ENCODE results near the gene RTTN. TPM values are rescaled to one million over a fixed set of nuclear protein-coding genes. Genes with fewer than 3 reads are reported as not detected.
A peak's percentile ranks its signal among the peaks of the same experiment; 100 is the strongest.
"Not testable (repeated sequence)": the region's sequence is repeated elsewhere in the genome, so short reads cannot be mapped to it uniquely, and the experiment has no call there.

Gene RTTN, protein sequence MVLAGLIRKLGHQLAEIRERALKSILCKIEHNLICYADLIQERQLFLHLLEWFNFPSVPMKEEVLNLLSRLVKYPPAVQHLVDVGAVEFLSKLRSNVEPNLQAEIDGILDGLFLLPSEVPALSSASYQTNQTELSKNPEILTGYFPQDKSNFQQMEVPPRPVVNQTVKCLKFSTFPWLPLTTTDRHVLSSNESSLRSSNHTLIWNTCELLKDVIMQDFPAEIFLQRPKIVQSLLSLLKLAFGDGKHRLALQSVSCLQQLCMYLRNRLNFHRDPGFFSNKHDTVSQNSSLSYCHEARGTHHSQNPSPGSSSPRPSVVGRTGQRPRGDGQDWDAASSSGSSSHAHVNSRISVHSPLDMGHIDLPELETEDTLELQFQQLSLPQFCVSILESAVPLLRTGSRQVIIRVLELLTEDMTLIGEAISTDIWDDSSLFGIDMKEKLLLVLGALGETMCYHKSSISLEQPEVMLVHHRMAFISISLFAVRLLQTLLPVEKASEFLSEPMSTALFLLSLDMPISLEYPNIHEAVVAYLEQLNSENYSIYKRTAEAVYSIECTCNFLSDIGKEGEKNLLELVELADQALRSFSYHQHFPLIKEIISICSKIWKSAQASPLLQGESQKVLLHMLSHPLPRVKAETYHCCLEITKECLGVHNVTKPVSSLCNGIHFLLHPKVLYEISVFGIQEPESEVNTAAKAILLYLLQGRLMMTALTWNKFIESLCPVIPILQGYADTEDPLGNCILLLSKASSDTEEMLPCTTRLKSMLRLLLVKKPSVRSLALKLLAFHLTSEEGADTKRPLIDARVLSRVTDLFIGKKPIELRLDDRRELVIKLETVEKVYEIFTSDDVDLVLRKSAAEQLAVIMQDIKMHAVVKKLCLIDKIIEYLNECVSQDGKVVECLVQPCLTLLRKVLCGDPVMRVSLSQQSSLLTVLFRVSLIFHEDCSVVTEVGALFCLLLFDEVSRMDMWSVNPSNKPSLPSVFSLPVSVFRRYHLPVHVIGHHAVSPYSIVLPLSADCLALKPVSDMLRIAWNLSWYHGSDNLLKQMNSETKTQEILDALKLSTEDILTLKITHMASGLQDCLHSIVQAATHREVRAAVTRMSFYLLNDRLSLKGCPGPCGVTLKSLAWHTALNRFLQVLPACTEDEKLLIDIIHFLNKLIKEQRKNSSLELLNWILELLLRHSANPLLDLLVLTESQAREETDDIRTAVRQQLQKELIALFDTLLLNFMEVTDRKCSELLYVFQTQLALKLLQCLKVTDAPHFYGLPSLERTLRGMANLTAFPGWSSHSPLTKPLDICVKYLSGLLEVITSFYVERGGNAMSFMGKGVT (N-terminal part only)
- 7.8 TPM for total RNA-seq

DNA sequence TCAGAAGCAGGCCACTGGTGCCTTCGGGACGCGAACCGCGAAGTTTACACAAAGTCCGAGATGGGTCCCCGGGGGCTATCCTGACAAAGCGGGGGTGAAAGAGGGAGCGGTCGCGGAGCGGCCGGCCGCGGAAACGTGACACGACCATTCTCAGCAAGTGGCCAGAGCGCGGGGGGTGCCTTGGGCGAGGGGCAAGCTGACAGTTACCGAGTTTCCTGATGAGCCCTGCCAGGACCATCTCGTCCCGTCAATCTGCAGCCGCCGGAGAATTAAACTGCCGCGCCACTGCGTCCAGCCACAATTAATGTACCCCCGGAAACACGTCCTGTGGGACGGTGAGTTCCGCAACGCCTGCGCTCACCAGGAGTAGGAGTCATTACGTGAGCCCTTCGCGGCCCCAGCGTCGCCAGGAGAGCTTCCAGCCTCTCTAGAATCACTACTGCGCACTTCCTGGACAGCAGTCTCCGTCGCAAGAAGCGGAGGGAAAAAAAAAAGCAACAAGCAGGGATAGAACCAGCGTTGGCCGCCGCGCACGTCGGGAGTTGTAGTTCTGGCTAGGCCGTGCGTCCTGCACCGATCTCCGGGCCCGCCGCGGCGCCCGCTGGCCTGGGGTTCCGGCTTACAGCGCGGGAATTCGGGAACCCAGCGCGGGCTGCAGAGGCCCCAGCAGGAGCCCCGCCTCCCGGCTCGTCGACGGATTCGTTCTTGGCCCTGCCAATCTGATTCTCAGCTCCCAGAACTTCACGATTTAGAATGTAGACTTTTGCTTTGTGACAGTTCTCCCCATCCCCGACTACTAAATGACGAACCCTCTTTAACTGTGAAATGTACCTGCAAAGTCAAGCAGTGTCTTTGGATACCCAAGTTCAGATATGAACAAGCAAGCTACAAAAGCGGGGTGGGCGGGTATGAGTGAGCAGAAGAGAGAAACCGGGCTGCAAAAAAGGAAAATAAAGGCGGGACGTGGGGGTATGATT is at the start of gene RTTN:
RTTN (minus strand) TSS at position 267 of the 977 bp plus-strand sequence; CDS start at position 238, 29 bp downstream.
- peak; percentile 99 for ATAC-seq

DNA sequence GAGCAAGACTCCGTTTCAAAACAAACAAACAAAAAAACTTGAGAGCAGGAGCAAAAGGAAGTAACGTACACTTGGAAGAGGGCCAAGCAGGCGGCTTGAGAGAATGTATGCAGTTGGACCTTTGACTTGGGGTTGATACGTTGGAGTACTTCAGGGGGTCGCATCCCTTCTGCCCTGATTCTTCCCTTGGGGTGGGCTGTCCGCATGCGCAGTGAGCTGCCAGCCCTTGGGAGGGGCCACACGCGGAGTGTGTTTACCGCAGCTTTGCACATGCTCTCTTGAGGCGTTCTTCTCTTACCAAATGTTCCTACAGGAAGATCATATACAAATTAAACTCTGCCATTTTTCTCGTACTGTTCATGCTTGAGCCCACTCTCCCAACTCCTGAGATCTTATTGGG is 45.3 kb upstream of the RTTN start:
- ATAC-seq: no peak

DNA sequence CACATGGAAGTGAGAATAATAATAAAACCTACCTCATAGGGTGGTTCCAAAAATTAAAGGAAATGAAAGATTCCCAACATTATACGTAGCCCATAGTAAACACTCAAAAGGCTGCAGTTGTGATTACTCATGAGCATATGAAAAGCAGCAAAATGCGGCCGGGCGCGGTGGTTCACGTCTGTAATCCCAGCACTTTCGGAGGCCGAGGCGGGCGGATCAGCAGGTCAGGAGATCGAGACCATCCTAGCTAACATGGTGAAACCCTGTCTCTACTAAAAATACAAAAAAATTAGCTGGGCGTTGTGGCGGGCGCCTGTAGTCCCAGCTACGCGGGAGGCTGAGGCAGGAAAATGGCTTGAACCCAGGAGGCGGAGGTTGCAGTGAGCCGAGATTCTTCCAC is 44.4 kb upstream of the RTTN start:
- not testable (repeated sequence) for ATAC-seq

DNA sequence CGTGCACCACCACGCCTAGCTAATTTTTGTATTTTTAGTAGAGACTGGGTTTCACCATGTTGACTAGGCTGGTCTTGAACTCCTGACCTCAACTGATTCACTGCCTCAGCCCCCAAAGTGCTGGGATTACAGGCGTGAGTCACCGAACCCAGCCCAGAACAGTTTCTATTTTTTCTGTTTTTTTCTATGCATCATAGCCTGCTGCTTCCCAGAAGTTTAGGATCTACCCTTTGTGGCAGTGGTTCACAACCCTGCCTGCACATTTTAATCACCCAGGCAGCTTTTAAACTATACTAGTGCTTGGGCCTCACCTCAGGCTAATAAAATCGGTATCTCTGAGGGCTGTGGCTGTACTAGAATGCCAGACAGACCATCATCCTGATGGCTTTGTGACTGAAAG is 43.6 kb upstream of the RTTN start:
- ATAC-seq: peak; percentile 69

DNA sequence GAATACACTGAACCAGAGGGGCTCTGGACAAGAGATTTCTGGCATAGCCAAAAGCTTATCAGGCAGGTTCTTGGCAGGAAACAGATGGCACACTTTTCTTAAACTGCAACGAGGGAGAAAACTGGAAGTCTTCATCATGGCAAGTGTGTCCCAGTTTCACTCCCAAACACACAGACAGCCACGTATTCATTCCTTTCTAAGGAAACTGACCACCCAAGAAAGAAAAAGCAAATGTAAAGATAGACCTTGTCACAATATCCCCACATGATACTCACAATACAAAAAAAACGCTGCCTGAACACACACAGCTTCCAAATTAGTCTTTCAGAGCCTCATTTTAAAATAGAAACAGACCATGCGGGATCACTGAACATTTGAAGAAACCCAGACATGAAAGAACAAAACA is 40.6 kb upstream of the RTTN start:
- ATAC-seq: no peak

DNA sequence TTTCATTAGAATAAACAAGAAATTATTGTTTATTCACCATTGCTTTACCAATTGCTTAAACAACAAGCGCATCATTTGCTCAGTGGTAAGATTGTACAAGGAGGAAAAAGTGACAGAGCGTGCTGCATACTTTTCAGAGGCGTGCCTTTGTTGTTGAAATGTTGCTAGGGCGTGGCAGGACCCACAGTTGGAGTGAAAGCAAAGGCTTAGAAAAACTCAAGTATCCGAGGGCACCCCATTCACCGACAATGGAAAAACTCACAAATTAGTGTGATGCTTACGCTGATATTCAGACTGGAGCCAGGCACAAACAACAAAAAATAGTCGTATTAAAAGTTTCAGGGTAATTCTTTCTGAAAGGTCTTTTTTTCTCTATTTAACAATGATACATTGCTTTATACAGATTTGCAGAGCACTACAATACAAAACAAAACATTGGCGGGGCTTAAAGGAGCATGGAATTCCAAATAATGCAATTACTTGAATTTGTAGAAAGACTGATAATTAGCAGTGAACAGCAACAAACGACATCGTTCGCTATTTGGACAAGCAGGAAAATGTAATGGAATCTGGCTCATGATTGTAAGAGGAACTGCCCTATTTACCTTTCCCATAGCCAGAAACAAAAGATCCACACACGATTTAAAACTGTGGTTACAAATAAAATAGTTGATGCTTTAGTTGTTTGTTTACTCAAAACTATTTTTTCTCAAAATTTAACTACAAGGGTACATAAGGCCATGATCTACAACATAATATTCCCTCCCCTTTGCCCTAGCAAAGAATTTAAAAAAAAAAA is 37.8 kb upstream of the RTTN start:
- peak; percentile 93 for ATAC-seq

DNA sequence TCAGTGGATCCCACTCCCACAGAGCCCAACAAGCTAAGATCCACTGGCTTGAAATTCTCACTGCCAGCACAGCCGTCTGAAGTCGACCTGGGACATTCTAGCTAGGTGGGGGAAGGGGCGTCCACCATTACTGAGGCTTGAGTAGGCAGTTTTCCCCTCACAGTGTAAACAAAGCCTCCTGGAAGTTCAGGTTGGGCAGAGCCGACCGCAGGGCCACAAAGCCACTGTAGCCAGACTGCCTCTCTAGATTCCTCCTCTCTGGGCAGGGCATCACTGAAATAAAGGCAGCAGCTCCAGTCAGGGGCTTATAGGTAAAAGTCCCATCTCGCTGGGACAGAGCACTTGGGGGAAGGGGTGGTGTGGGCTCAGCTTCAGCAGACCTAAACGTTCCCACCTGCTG is 31.4 kb upstream of the RTTN start:
- not testable (repeated sequence) for ATAC-seq

DNA sequence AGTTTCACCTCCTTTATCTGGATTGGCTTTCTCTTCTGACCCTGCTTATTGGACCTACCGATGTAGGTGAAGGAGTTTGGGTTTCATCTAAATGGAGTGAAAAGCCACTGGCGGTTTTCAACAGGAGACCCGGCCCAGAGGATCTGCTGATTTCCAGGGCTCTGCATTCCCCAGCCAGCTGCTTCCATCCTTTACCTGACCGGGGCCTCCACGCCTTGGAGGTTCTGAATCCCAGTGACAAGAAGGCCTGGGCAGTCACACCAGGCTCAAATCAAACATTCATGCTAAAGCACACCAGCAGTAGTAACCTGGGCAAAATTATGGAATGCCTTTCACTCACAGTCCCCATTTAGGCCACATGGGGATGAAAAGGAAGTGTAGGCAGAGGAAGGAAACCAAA is 30.0 kb upstream of the RTTN start:
- no peak for ATAC-seq

DNA sequence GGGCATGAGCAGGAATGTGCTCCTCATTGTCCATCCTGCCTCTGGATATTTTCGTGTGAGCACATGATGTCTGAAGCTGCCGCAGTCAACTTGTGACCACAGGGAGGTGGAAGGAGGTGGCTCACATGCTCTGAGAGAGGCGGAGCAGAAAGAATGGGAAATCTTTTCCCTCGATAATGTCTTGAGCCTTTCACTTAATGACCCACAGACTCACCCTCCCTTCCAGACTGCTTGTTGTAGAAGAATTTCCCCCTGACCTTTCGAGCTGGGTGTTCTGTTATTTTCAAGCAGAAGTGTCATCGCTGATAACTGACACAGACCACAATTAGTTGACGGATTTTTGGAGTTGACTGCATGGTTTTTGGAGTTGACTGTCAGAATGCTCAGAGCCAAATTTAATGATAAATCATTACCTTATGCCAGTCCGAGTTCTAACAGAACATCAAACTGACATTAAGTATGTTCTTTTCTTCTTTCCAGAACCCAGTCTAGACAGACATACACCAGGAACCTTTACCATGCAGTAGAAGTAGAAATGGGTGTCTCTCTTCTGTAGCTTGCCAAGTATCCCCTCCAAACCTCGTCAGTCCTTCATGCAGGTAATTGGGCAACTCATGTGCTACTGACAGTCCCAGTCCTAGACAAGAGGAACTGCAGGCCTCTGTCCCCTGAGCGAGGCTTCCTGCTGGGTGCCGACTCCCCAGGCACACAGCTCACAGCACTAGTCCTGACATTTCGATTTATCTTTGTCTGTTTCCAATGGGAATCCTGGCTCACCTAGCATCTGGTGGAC is 29.4 kb upstream of the RTTN start:
- no peak for ATAC-seq

DNA sequence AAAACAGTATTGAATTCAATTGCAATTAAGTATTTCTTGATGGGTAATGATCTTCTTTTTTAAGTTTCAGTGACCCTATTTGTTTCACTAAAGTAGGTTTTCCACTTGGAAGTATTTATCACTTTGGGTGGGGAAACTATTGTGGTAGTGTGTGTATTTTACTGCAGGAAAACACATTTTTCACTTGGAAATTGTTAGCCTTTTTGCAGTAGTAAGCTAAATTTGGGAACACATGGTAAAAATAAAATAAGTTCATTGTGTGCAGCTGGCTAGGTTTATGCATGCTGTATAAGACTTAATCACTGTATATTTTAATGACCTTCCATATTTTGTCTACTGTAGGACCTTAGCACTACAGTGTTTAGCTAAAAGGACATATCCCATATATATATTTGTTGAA is 28.5 kb upstream of the RTTN start:
- ATAC-seq: no peak

DNA sequence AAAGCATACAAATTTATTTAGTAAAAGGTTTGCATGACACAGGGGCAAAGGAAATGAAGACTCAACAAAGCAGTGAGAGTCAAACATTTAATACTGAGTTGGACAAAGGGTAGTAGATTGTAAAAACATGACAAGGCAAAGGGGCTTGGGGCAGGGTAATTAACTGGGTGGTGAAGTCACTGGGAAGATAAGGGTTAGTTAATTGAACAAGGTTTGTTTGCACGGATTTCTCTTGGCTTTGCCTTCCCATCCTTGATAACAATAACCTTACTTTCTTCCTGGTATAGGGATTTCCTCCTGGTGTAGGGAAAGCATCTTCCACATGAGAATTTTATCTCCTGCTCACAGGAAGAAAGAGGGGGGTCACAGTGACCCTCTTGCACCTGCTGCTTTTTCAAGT is 26.8 kb upstream of the RTTN start:
- no peak for ATAC-seq

DNA sequence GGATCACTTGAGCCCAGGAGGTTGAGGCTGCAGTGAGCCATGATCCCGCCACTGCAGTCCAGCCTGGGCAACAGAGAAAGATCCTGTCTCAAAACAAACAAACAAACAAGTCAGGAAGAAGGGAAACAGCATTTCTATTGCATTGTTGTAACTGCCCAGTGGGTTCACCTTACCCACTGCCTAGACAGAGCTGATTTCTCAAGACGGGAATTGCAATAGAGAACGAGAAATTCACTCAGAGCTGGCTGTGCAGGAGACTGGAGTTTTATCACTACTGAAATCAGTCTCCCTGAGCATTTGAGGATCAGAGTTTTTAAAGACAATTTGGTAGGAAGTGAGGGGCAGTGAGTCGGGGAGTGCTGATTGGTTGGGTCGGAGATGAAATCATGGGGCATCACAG is 24.2 kb upstream of the RTTN start:
- ATAC-seq: no peak

DNA sequence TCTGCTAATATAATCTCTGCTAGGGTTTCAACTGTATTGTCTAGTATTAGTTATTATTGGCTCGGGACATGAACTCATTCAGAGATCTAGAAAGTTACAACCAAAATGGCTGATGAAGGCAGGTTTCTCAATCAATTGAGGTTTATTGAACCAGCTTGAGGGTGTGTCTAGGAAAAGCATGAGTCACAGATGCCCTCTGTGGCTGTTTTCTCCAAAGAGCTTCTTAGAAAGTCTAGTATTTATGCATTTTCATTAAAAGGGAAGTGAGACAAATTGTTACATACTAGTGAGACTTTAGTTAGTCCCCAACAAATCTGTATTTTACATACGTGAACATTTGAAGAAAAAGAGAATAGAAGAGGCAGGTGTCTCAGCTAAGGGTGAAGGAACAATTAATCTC is 23.0 kb upstream of the RTTN start:
- no peak for ATAC-seq

DNA sequence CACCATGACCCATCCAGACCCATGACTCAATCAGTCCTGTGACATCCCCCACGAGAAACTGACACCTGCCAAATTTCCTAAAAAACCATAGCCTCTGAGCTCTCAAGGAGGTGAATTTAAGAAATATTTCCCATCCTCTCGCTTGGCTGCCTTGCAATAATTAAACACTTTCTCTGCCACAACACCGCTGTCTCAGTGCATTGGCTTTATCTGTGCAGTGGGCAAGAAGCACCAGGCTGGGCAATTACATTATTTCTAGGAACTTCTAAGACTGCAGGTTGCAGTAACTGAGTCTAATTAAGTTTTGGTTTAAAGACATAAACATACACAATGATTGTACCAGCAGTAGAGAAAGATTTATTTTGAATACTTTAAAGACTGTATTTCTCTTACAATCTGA is 22.0 kb upstream of the RTTN start:
- ATAC-seq: no peak

DNA sequence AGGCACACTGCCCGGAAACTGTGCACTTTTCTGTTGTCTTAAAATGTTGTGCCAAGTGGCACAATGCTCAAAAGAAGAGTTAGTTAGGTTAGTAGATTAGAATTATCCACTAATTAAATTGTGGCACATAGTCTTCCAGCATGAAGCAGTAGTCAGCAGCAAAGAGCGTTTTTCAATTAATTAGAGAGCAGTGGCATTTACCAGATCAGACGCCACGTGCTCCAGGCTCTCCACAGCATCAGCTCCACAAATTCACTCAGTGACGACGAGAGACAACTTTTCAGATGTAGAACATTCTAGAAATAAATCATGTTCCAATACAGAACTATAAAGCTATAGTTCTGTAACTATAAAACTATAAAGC is 16.4 kb upstream of the RTTN start:
- no peak for ATAC-seq

DNA sequence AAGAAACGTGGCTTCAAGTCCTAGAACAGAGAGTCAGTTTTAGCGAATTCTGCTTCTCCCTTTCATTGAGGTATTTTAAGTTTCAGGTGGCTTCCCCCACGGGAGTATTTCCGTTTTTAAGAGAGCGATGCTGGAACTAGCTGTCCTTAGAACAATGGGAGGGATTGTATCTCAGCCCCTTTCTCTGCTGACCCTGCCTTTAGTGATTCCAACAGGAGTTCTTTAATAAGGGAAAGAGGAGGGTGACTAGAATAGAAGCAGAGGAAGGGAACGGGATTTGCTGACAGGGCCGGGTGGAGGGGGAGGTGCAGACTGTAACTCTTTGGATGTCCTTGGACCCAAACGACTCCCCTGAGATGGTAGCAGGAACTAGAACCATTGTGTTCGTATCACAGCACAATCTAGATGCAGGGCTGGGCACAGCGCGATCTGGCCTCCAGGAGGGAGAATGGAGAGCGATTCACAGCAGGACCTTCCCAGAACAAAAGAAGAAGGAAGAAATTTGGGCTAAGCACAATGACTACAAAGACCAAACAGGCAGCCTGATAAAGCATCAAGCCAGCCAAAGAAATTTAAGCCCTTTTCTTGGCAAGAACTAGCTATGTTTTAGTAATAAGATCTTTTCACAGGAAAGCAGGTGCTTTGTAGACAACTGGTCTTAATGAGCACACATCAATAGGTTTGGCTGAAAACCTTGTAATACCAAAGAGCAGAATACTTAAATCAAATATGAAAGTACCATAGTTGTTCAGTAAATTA is 15.8 kb upstream of the RTTN start:
- ATAC-seq: no peak

DNA sequence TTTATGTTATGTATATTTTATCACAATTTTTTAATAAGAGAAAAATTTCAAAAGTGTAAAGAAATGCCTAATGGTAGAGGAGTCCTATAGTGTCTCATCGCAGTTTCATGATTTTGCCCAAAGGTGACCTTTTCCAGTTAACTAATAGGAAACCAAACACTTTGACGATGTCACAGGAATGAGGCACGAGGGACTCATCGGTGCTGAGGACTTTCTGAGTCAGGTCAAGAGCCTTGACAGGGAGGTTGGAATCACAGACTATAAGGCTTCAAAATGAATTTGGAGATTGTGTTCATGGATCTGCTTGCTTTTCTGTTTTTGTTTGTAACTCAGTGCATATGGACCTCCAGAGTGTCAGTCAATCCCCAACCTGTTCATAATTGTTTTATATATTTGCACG is 15.1 kb upstream of the RTTN start:
- no peak for ATAC-seq

DNA sequence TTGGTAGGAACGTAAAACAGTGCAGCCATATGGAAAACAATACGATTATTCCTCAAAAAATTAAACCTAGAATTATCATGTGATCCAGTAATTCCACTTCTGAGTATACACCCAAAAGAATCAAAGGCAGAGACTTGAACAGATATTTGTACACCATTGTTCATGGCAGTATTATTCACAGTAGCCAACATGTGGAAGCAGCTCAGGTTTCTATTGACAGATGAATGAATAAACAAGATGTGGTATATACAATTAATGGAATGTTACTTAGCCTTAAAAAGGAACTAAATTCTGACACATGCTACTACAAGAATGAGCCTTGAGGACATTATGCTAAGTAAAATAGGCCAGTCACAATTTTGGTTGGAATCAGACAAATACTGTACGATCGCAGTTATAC is 14.2 kb upstream of the RTTN start:
- no peak for ATAC-seq

DNA sequence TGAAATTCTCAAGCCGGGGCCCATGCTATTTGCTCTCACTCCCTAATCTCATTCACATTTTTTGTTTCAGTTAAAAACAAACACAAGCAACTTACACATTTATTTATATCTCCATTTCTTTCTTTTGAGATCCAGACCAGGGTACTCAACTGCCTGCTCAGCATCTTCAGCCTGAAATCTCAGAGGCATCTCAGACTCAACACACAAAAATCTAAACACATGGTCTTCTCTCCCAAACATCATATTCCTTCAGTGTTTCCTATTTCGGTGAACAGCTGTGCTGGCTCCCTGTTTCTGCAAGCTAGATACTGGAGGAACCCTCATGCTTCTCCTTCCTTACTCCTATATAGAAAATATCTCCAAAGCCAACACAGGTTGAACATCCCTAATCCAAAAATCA is 11.3 kb upstream of the RTTN start:
- no peak for ATAC-seq
